Ascending aorta (tissue), 2 donors: ENCODE data around the gene NUP88. TPM values are rescaled to one million over a fixed set of nuclear protein-coding genes. Genes with fewer than 3 reads are reported as not detected.

Experiments used
- DNase-seq, 2 donors: peaks; one replicate each; pipeline ENCODE4 v3.0.0-alpha.2; 2019; ENCODE audit warnings: low spot score in 2 of 2
- H3K27ac ChIP-seq, 2 donors: fragments of 200-600 bp; sonication (generic); one replicate each; pipeline ENCODE4 v1.5.1; 2016 to 2017; ENCODE audit warnings: mild to moderate bottlenecking in 1 of 2
- H3K27me3 ChIP-seq: fragments of 200-600 bp; sonication (generic); one replicate; pipeline ENCODE4 v1.5.1; 2017
- H3K36me3 ChIP-seq, 2 donors: fragments of 200-600 bp; sonication (generic); one replicate each; pipeline ENCODE4 v1.5.1; 2016
- H3K4me1 ChIP-seq, 2 donors: fragments of 200-600 bp; sonication (generic); one replicate each; pipeline ENCODE4 v1.5.1; 2016 to 2017; ENCODE audit warnings: mild to moderate bottlenecking in 1 of 2
- H3K4me3 ChIP-seq, 2 donors: fragments of 200-600 bp; sonication (generic); one replicate each; pipeline ENCODE4 v1.5.1; 2016 to 2017; ENCODE audit warnings: mild to moderate bottlenecking in 1 of 2
- H3K9me3 ChIP-seq, 2 donors: fragments of 200-600 bp; sonication (generic); one replicate each; pipeline ENCODE4 v1.5.1; 2016
- CTCF ChIP-seq, 3 experiments: fragments of 200-600 bp in 2 of 3; fragments of 450-650 bp in 1 of 3; sonication (generic) in 2 of 3; IDR thresholded peaks; one replicate each; pipeline ENCODE4 v1.5.1; 2016 to 2019; ENCODE audit warnings: antibody characterized with exemption in 3 of 3, mild to moderate bottlenecking in 1 of 3, moderate library complexity in 1 of 3
- intact Hi-C: fragments of 100-400 bp; cut with DNase I; formaldehyde crosslinking; loops from one replicate; pipeline ENCODE4 v1.15.1; 2023
- total RNA-seq: library from RNA; depleted of rRNA; stranded (reverse); fragments of >200 nt; gene quantifications from one replicate; pipeline ENCODE4 v1.1.0, GENCODE V29; 2016

Gene NUP88
- total RNA-seq, 1 donor from 2014 or later = 102 TPM

GRCh38 chr17:5364696-5365095, 54.8 kb downstream of the NUP88 start:
- H3K36me3 ChIP-seq = peaks cover 35 to 71% of the 10 kb centered on the region in 2 donors
- DNase-seq = no peak
- no peak overlapping the region for H3K4me3 ChIP-seq
- H3K9me3 ChIP-seq = no peaks in the 10 kb centered on the region
- no peak overlapping the region for H3K27ac ChIP-seq
- intact Hi-C loops = no loop called here
- H3K4me1 ChIP-seq = peaks cover 0 to under 1% of the 10 kb centered on the region in 2 donors
- no peak for TF ChIP-seq CTCF (IDR thresholded peaks at IDR 0.05)
- H3K27me3 ChIP-seq = no peaks in the 10 kb centered on the region

- no peak for TF ChIP-seq CTCF (IDR thresholded peaks at IDR 0.05)
- no peak for DNase-seq
- intact Hi-C loops = no loop called here
- Histone ChIP-seq H3K9me3 (no peaks in the 10 kb centered on the region), H3K27ac (no peak overlapping the region), H3K27me3 (no peaks in the 10 kb centered on the region), H3K36me3 (peaks cover 33 to 67% of the 10 kb centered on the region in 2 donors), H3K4me1 (peaks cover 0 to 5% of the 10 kb centered on the region in 2 donors), H3K4me3 (no peak overlapping the region)
These were observed 55.3 kb downstream of the NUP88 start for GRCh38 chr17:5364156-5364555.

- intact Hi-C loops = no loop called here
- no peak for DNase-seq
- Histone ChIP-seq H3K4me1 (peaks cover 0 to 6% of the 10 kb centered on the region in 2 donors), H3K9me3 (no peaks in the 10 kb centered on the region), H3K36me3 (peaks cover 32 to 58% of the 10 kb centered on the region in 2 donors), H3K4me3 (no peak overlapping the region), H3K27ac (peak overlapping the region in 1 of 2 donors; percentile 3), H3K27me3 (no peaks in the 10 kb centered on the region)
- no peak for TF ChIP-seq CTCF (IDR thresholded peaks at IDR 0.05)
These were observed 57.2 kb downstream of the NUP88 start for GRCh38 chr17:5362162-5362811.

GRCh38 chr17:5361426-5361825, 58.0 kb downstream of the NUP88 start:
- no peak for DNase-seq
- Histone ChIP-seq H3K27ac (peak overlapping the region in 1 of 2 donors; percentile 3), H3K4me3 (no peak overlapping the region), H3K9me3 (no peaks in the 10 kb centered on the region), H3K36me3 (peaks cover 32 to 56% of the 10 kb centered on the region in 2 donors), H3K4me1 (peaks cover 0 to 6% of the 10 kb centered on the region in 2 donors), H3K27me3 (no peaks in the 10 kb centered on the region)
- intact Hi-C loops = no loop called here
- TF ChIP-seq CTCF (IDR thresholded peaks at IDR 0.05) = no peak

GRCh38 chr17:5355421-5356129, 63.9 kb downstream of the NUP88 start:
- intact Hi-C loops = no loop called here
- peaks cover 15 to 44% of the 10 kb centered on the region in 2 donors for H3K36me3 ChIP-seq
- no peak for TF ChIP-seq CTCF (IDR thresholded peaks at IDR 0.05)
- H3K27me3 ChIP-seq = no peaks in the 10 kb centered on the region
- H3K9me3 ChIP-seq = no peaks in the 10 kb centered on the region
- peaks cover 15 to 21% of the 10 kb centered on the region in 2 donors for H3K4me1 ChIP-seq
- H3K27ac ChIP-seq = peak overlapping the region; percentile 67 to 75
- DNase-seq = no peak
- H3K4me3 ChIP-seq = peak overlapping the region in 1 of 2 donors; percentile 14
